Measurements from ENCODE around the gene CAMK1D. TPM values are rescaled to one million over a fixed set of nuclear protein-coding genes. Genes with fewer than 3 reads are reported as not detected.

Gene CAMK1D
- total and polyA plus RNA-seq, 2 of the 8 experiments (the other 6 are each of a cell fraction or from before 2014, with no cell fraction given) = 3.5 to 10.6 TPM

DNA sequence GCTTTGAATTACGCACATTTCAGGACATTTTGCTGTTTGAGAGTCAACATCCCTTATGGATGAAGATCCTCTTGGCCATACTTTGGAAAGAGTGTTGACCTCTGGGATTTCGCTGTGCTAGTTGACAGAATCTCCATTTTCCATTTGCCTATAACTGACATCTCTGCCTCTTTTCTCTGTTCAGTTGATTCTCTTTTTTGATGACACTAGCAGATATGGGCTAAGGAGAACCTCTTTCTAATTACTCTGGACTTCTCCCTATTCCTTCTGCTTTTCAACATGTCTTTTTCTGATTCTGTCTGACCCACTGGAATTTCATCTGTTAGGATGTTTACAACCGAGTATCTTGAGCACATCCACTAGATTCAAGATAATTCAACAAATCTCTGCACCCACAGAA, 311.5 kb downstream of the CAMK1D start (continued):
- no peak for TF ChIP-seq ZNF274 (IDR thresholded peaks at IDR 0.05; ENCODE audit: borderline replicate concordance, extremely low read depth, low read length)
- TF ChIP-seq GABPA (IDR thresholded peaks at IDR 0.05; ENCODE audit: borderline replicate concordance, insufficient read depth, low read length) = no peak
- no peak for TF ChIP-seq EGR1 (IDR thresholded peaks at IDR 0.05; ENCODE audit: borderline replicate concordance, low read depth, low read length)
- TF ChIP-seq RBBP5 (IDR thresholded peaks at IDR 0.05; ENCODE audit: borderline replicate concordance, low read depth, low read length) = no peak
- TF ChIP-seq BACH1 (IDR thresholded peaks at IDR 0.05; ENCODE audit: low read length) = no peak

Measured in H1 (cell line).